OCI-LY3 (cell line): ENCODE measurements around the gene ANAPC10.

Source experiments
- H2AFZ ChIP-seq: fragments of 200-600, 300-600 bp; shearing (Covaris generic); 2 replicates; pipeline ENCODE4 v1.6.0; 2014; ENCODE audit warnings: antibody characterized with exemption, low read depth, low read length
- H3K27ac ChIP-seq: fragments of 200-600, 300-600 bp; sonication (generic); 2 replicates; pipeline ENCODE4 v1.5.1; 2014; ENCODE audit warnings: mild to moderate bottlenecking, low read length, moderate library complexity, mixed read lengths
- H3K27me3 ChIP-seq: fragments of 200-600, 300-600 bp; sonication (generic); 2 replicates; pipeline ENCODE4 v1.6.1; 2014; ENCODE audit warnings: low read depth, low read length, mixed read lengths
- H3K36me3 ChIP-seq: fragments of 200-600, 300-600 bp; sonication (generic); replicated peaks from 2 replicates; pipeline ENCODE3; 2014; ENCODE audit warnings: low read depth, low read length, mixed read lengths
- H3K4me1 ChIP-seq: fragments of 300-600, 200-600 bp; sonication (generic); 2 replicates; pipeline ENCODE4 v1.6.1; 2014; ENCODE audit warnings: low read length, mixed read lengths
- H3K4me2 ChIP-seq: fragments of 200-600, 300-600 bp; sonication (generic); 2 replicates; pipeline ENCODE4 v1.6.1; 2014; ENCODE audit warnings: low read length, mixed read lengths
- H3K4me3 ChIP-seq: fragments of 300-600, 200-600 bp; sonication (generic); 2 replicates; pipeline ENCODE4 v1.5.1; 2014; ENCODE audit warnings: antibody characterized with exemption, mild to moderate bottlenecking, low read length, moderate library complexity
- H3K79me2 ChIP-seq: fragments of 300-600, 200-600 bp; shearing (Covaris generic); 2 replicates; pipeline ENCODE4 v1.6.1; 2014; ENCODE audit warnings: mild to moderate bottlenecking, low read length, mixed read lengths
- H3K9ac ChIP-seq: fragments of 300-600, 200-600 bp; shearing (Covaris generic); 2 replicates; pipeline ENCODE4 v1.6.0; 2014; ENCODE audit warnings: mild to moderate bottlenecking, low read length, moderate library complexity
- H3K9me3 ChIP-seq: fragments of 200-600, 300-600 bp; shearing (Covaris generic); 2 replicates; pipeline ENCODE4 v1.6.1; 2014; ENCODE audit warnings: low read length, mixed read lengths; ENCODE audit not compliant: insufficient read depth
- H4K20me1 ChIP-seq: fragments of 200-600, 300-600 bp; sonication (generic); 2 replicates; pipeline ENCODE4 v1.6.1; 2016; ENCODE audit warnings: low read length, mixed read lengths; ENCODE audit not compliant: insufficient read depth
- EZH2phosphoT487 ChIP-seq: fragments of 200-600 bp; shearing (Covaris generic); IDR thresholded peaks from 2 replicates; pipeline ENCODE4 v1.6.1; 2018; ENCODE audit warnings: antibody characterized with exemption, mixed run types, low read depth
- TF ChIP-seq, protein P1 (sequence below): fragments of 200-600, 300-600 bp; sonication (generic); IDR thresholded peaks from 2 replicates; pipeline ENCODE4 v1.5.1; 2014; ENCODE audit warnings: antibody characterized with exemption, low read length, low read depth

The ANAPC10 gene

GRCh38 chr4:145090380-145090779 lies 7.6 kb downstream of the ANAPC10 start:
- TF ChIP-seq, protein P1, sequence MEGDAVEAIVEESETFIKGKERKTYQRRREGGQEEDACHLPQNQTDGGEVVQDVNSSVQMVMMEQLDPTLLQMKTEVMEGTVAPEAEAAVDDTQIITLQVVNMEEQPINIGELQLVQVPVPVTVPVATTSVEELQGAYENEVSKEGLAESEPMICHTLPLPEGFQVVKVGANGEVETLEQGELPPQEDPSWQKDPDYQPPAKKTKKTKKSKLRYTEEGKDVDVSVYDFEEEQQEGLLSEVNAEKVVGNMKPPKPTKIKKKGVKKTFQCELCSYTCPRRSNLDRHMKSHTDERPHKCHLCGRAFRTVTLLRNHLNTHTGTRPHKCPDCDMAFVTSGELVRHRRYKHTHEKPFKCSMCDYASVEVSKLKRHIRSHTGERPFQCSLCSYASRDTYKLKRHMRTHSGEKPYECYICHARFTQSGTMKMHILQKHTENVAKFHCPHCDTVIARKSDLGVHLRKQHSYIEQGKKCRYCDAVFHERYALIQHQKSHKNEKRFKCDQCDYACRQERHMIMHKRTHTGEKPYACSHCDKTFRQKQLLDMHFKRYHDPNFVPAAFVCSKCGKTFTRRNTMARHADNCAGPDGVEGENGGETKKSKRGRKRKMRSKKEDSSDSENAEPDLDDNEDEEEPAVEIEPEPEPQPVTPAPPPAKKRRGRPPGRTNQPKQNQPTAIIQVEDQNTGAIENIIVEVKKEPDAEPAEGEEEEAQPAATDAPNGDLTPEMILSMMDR, result no peak
- no peak for TF ChIP-seq EZH2phosphoT487
- Histone ChIP-seq H3K4me2 (no peak overlapping the region), H3K9me3 (peaks cover 12% of the 10 kb centered on the region; the same call in 1 of the 2 replicates), H3K4me1 (peaks cover 2% of the 10 kb centered on the region; the same call in 1 of the 2 replicates), H3K4me3 (no peak overlapping the region), H3K27me3 (no peaks in the 10 kb centered on the region), H2AFZ (no peak overlapping the region), H3K9ac (no peak overlapping the region), H3K27ac (no peak overlapping the region), H3K79me2 (peaks cover 79% of the 10 kb centered on the region), H3K36me3 (peaks cover 78% of the 10 kb centered on the region), H4K20me1 (0 out of 2 replicates have a peak, but pooled peaks cover 10% of the 10 kb centered on the region)

DNA sequence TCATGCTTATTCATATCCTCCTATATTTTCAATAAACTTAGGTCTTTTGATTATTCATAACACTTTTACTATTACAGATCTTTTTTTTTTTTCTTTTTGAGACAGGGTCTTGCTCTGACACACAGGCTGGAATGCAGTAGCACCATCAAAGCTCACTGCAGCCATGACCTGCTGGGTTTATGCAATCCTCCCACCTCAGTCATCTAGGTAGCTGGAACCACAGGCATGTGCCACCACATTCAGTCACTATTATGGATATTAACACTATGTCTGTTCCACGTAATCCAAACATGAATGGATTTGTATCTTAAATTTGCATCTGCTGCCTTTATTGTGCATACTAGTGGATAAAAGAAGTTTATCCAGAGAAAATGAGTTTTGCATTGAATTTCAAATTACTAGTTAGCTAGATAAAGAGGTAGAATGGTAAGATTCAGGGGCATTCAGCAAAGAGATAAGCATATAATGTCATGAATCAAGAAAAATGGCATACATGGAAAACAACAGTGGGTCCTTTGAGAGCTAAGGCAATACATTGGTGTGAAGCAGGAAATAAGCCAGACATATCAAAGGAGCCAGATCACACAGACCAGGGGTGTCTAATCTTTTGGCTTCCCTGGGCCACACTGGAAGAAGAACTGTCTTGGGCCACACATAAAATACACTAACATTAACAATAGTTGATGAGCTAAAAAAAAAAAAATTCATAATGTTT lies 13.9 kb downstream of the ANAPC10 start:
- Histone ChIP-seq H3K4me2 (no peak overlapping the region), H3K27me3 (no peaks in the 10 kb centered on the region), H4K20me1 (0 out of 2 replicates have a peak, but pooled peaks cover 7% of the 10 kb centered on the region), H3K4me1 (no peaks in the 10 kb centered on the region), H3K9me3 (no peaks in the 10 kb centered on the region), H3K9ac (no peak overlapping the region), H3K4me3 (no peak overlapping the region), H3K79me2 (peaks cover 54% of the 10 kb centered on the region), H2AFZ (no peak overlapping the region), H3K27ac (no peak overlapping the region), H3K36me3 (peaks cover 52% of the 10 kb centered on the region)
- TF ChIP-seq, protein P1, result no peak
- no peak for TF ChIP-seq EZH2phosphoT487

- Histone ChIP-seq H2AFZ (no peak overlapping the region), H3K4me2 (no peak overlapping the region), H3K27me3 (no peaks in the 10 kb centered on the region), H4K20me1 (0 out of 2 replicates have a peak, but pooled peaks cover 6% of the 10 kb centered on the region), H3K36me3 (peaks cover 43% of the 10 kb centered on the region), H3K4me1 (no peaks in the 10 kb centered on the region), H3K4me3 (no peak overlapping the region), H3K9me3 (no peaks in the 10 kb centered on the region), H3K79me2 (peaks cover 54% of the 10 kb centered on the region), H3K9ac (no peak overlapping the region), H3K27ac (no peak overlapping the region)
- TF ChIP-seq, protein P1, result no peak
- no peak for TF ChIP-seq EZH2phosphoT487
Observed at GRCh38 chr4:145081756-145082155, 16.2 kb downstream of the ANAPC10 start.

DNA sequence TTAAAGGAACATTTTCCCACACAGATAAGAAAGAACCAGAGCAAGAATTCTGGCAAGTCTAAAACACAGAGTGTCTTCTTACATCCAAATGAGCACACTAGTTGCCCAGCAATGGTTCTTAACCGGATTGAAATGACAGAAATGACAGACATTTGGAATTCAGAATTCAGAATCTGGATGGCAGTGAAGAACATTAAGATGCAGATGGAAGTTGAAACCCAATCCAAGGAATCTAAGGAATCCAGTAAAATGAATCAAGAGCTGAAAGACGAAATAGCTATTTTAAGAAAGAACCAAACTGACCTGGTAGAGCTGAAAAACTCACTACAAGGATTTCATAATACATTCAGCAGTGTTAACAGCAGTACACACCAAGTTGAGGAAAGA lies 21.5 kb downstream of the ANAPC10 start:
- Histone ChIP-seq H3K4me1 (no peaks in the 10 kb centered on the region), H4K20me1 (peaks cover 10% of the 10 kb centered on the region; the same call in 1 of the 2 replicates), H3K9ac (no peak overlapping the region), H3K4me3 (no peak overlapping the region), H3K27ac (no peak overlapping the region), H3K4me2 (no peak overlapping the region), H3K36me3 (peaks cover 27% of the 10 kb centered on the region), H3K27me3 (no peaks in the 10 kb centered on the region), H3K79me2 (peaks cover 38% of the 10 kb centered on the region), H2AFZ (no peak overlapping the region), H3K9me3 (no peaks in the 10 kb centered on the region)
- no peak for TF ChIP-seq EZH2phosphoT487
- TF ChIP-seq, protein P1, result no peak
